GM12892 (cell line): ENCODE measurements around the gene SAMD4A.

Source experiments
- POLR2A ChIP-seq: IDR thresholded peaks from 2 replicates; pipeline ENCODE4 v1.6.1; 2011; ENCODE audit warnings: low read depth, low read length, control low read depth
- TAF1 ChIP-seq: IDR thresholded peaks from 2 replicates; pipeline ENCODE4 v1.6.1; 2011; ENCODE audit warnings: low read depth, mild to moderate bottlenecking, control low read depth, low read length, borderline replicate concordance

DNA sequence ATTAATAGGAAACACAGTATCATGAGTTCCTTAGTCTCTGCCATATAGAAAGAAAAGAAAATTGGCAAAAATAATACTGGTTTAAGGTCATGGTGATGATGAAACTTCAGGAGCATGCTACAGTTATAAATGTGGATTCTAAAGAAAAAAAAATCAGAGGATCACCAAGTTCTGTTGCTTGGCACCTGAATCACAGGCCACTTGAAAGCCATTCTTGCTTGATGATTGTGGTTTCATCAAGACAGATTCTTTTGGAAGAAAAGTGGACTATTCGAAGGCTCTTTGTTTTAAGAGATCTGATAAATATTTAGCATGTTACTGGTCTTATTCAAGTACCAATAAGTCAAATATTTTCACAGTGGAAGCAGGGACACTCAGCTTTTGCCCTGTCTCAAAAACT is 148.9 kb downstream of the SAMD4A start:
- TF ChIP-seq POLR2A (no peak), TAF1 (no peak)
